Measurements from ENCODE around the gene LGR6.
"Not testable (repeated sequence)": the region's sequence is repeated elsewhere in the genome, so short reads cannot be mapped to it uniquely, and the experiment has no call there.

Gene LGR6

GRCh38 chr1:202165942-202166843 is 27.4 kb upstream of the LGR6 start:
- Histone ChIP-seq H3K9me3 (ENCODE audit: control insufficient read depth, low read length) (no peaks in the 10 kb centered on the region), H3K4me3 (ENCODE audit: insufficient read depth, low read depth, low read length) (no peak overlapping the region), H3K36me3 (ENCODE audit: control insufficient read depth, insufficient read depth, low read length) (no peaks in the 10 kb centered on the region), H3K27ac (ENCODE audit: insufficient read depth, low read depth, low read length, poor library complexity, severe bottlenecking) (no peak overlapping the region), H3K27me3 (ENCODE audit: control insufficient read depth, insufficient read depth, low read length, poor library complexity, severe bottlenecking) (no peaks in the 10 kb centered on the region), H3K4me1 (ENCODE audit: control insufficient read depth, insufficient read depth, low read length) (peaks cover 18% of the 10 kb centered on the region)
- WGBS, 2 experiments, result 85 to 87% methylated on average over 9 of the region's 9 CpGs

GRCh38 chr1:202167054-202167453 is 26.5 kb upstream of the LGR6 start:
- peaks cover 11% of the 10 kb centered on the region for H3K4me1 ChIP-seq (ENCODE audit: control insufficient read depth, insufficient read depth, low read length)
- 86 to 87% methylated on average over 12 to 13 of the region's 13 CpGs for WGBS, 2 experiments
- not testable (repeated sequence) for H3K27ac ChIP-seq (ENCODE audit: insufficient read depth, low read depth, low read length, poor library complexity, severe bottlenecking); H3K4me3 ChIP-seq (ENCODE audit: insufficient read depth, low read depth, low read length); H3K36me3 ChIP-seq (ENCODE audit: control insufficient read depth, insufficient read depth, low read length); H3K9me3 ChIP-seq (ENCODE audit: control insufficient read depth, low read length); H3K27me3 ChIP-seq (ENCODE audit: control insufficient read depth, insufficient read depth, low read length, poor library complexity, severe bottlenecking)

- Histone ChIP-seq H3K36me3 (ENCODE audit: control insufficient read depth, insufficient read depth, low read length) (no peaks in the 10 kb centered on the region), H3K9me3 (ENCODE audit: control insufficient read depth, low read length) (no peaks in the 10 kb centered on the region), H3K27ac (ENCODE audit: insufficient read depth, low read depth, low read length, poor library complexity, severe bottlenecking) (no peak overlapping the region), H3K4me3 (ENCODE audit: insufficient read depth, low read depth, low read length) (no peak overlapping the region), H3K4me1 (ENCODE audit: control insufficient read depth, insufficient read depth, low read length) (peaks cover 4% of the 10 kb centered on the region), H3K27me3 (ENCODE audit: control insufficient read depth, insufficient read depth, low read length, poor library complexity, severe bottlenecking) (no peaks in the 10 kb centered on the region)
- WGBS, 2 experiments, result 86% methylated on average over 18 of the region's 18 CpGs
Observed at GRCh38 chr1:202167708-202168415, 25.7 kb upstream of the LGR6 start.

GRCh38 chr1:202168861-202169260 is 24.7 kb upstream of the LGR6 start:
- Histone ChIP-seq H3K36me3 (ENCODE audit: control insufficient read depth, insufficient read depth, low read length) (no peaks in the 10 kb centered on the region), H3K9me3 (ENCODE audit: control insufficient read depth, low read length) (no peaks in the 10 kb centered on the region), H3K4me1 (ENCODE audit: control insufficient read depth, insufficient read depth, low read length) (no peaks in the 10 kb centered on the region), H3K27me3 (ENCODE audit: control insufficient read depth, insufficient read depth, low read length, poor library complexity, severe bottlenecking) (no peaks in the 10 kb centered on the region), H3K27ac (ENCODE audit: insufficient read depth, low read depth, low read length, poor library complexity, severe bottlenecking) (no peak overlapping the region), H3K4me3 (ENCODE audit: insufficient read depth, low read depth, low read length) (no peak overlapping the region)
- WGBS, 2 experiments, result 82 to 85% methylated on average over 7 of the region's 7 CpGs

GRCh38 chr1:202170726-202171125 is 22.9 kb upstream of the LGR6 start:
- Histone ChIP-seq H3K27me3 (ENCODE audit: control insufficient read depth, insufficient read depth, low read length, poor library complexity, severe bottlenecking) (no peaks in the 10 kb centered on the region), H3K27ac (ENCODE audit: insufficient read depth, low read depth, low read length, poor library complexity, severe bottlenecking) (no peak overlapping the region), H3K4me3 (ENCODE audit: insufficient read depth, low read depth, low read length) (no peak overlapping the region), H3K36me3 (ENCODE audit: control insufficient read depth, insufficient read depth, low read length) (no peaks in the 10 kb centered on the region), H3K9me3 (ENCODE audit: control insufficient read depth, low read length) (no peaks in the 10 kb centered on the region), H3K4me1 (ENCODE audit: control insufficient read depth, insufficient read depth, low read length) (no peaks in the 10 kb centered on the region)
- 94 to 95% methylated on average over 6 of the region's 6 CpGs for WGBS, 2 experiments

- 95 to 97% methylated on average over 11 of the region's 11 CpGs for WGBS, 2 experiments
- Histone ChIP-seq H3K4me3 (ENCODE audit: insufficient read depth, low read depth, low read length) (no peak overlapping the region), H3K9me3 (ENCODE audit: control insufficient read depth, low read length) (no peaks in the 10 kb centered on the region), H3K4me1 (ENCODE audit: control insufficient read depth, insufficient read depth, low read length) (no peaks in the 10 kb centered on the region), H3K27ac (ENCODE audit: insufficient read depth, low read depth, low read length, poor library complexity, severe bottlenecking) (no peak overlapping the region), H3K27me3 (ENCODE audit: control insufficient read depth, insufficient read depth, low read length, poor library complexity, severe bottlenecking) (no peaks in the 10 kb centered on the region), H3K36me3 (ENCODE audit: control insufficient read depth, insufficient read depth, low read length) (no peaks in the 10 kb centered on the region)
Observed at GRCh38 chr1:202171292-202172014, 22.1 kb upstream of the LGR6 start.

GRCh38 chr1:202172015-202172355 is 21.6 kb upstream of the LGR6 start:
- Histone ChIP-seq H3K36me3 (ENCODE audit: control insufficient read depth, insufficient read depth, low read length) (no peaks in the 10 kb centered on the region), H3K27ac (ENCODE audit: insufficient read depth, low read depth, low read length, poor library complexity, severe bottlenecking) (no peak overlapping the region), H3K4me1 (ENCODE audit: control insufficient read depth, insufficient read depth, low read length) (no peaks in the 10 kb centered on the region), H3K27me3 (ENCODE audit: control insufficient read depth, insufficient read depth, low read length, poor library complexity, severe bottlenecking) (no peaks in the 10 kb centered on the region), H3K9me3 (ENCODE audit: control insufficient read depth, low read length) (no peaks in the 10 kb centered on the region), H3K4me3 (ENCODE audit: insufficient read depth, low read depth, low read length) (no peak overlapping the region)
- WGBS, 2 experiments, result 94 to 95% methylated on average over 5 of the region's 5 CpGs

GRCh38 chr1:202173993-202174392 is 19.6 kb upstream of the LGR6 start:
- Histone ChIP-seq H3K27ac (ENCODE audit: insufficient read depth, low read depth, low read length, poor library complexity, severe bottlenecking) (no peak overlapping the region), H3K4me1 (ENCODE audit: control insufficient read depth, insufficient read depth, low read length) (no peaks in the 10 kb centered on the region), H3K36me3 (ENCODE audit: control insufficient read depth, insufficient read depth, low read length) (no peaks in the 10 kb centered on the region), H3K4me3 (ENCODE audit: insufficient read depth, low read depth, low read length) (no peak overlapping the region), H3K9me3 (ENCODE audit: control insufficient read depth, low read length) (no peaks in the 10 kb centered on the region), H3K27me3 (ENCODE audit: control insufficient read depth, insufficient read depth, low read length, poor library complexity, severe bottlenecking) (no peaks in the 10 kb centered on the region)
- WGBS, 2 experiments, result 81% methylated on average over 7 of the region's 7 CpGs

- Histone ChIP-seq H3K27ac (ENCODE audit: insufficient read depth, low read depth, low read length, poor library complexity, severe bottlenecking) (no peak overlapping the region), H3K27me3 (ENCODE audit: control insufficient read depth, insufficient read depth, low read length, poor library complexity, severe bottlenecking) (no peaks in the 10 kb centered on the region), H3K4me3 (ENCODE audit: insufficient read depth, low read depth, low read length) (no peak overlapping the region), H3K36me3 (ENCODE audit: control insufficient read depth, insufficient read depth, low read length) (no peaks in the 10 kb centered on the region), H3K4me1 (ENCODE audit: control insufficient read depth, insufficient read depth, low read length) (no peaks in the 10 kb centered on the region), H3K9me3 (ENCODE audit: control insufficient read depth, low read length) (no peaks in the 10 kb centered on the region)
- WGBS, 2 experiments, result 92 to 94% methylated on average over 29 of the region's 29 CpGs
Observed at GRCh38 chr1:202176949-202177927, 16.4 kb upstream of the LGR6 start.
